ENCODE data around the gene TBC1D9B. TPM values are rescaled to one million over a fixed set of nuclear protein-coding genes. Genes with fewer than 3 reads are reported as not detected.
"Not testable (repeated sequence)": the region's sequence is repeated elsewhere in the genome, so short reads cannot be mapped to it uniquely, and the experiment has no call there.

Gene TBC1D9B
- total RNA-seq, 2 experiments from 2014 or later: 92.4 to 94.6 TPM

DNA sequence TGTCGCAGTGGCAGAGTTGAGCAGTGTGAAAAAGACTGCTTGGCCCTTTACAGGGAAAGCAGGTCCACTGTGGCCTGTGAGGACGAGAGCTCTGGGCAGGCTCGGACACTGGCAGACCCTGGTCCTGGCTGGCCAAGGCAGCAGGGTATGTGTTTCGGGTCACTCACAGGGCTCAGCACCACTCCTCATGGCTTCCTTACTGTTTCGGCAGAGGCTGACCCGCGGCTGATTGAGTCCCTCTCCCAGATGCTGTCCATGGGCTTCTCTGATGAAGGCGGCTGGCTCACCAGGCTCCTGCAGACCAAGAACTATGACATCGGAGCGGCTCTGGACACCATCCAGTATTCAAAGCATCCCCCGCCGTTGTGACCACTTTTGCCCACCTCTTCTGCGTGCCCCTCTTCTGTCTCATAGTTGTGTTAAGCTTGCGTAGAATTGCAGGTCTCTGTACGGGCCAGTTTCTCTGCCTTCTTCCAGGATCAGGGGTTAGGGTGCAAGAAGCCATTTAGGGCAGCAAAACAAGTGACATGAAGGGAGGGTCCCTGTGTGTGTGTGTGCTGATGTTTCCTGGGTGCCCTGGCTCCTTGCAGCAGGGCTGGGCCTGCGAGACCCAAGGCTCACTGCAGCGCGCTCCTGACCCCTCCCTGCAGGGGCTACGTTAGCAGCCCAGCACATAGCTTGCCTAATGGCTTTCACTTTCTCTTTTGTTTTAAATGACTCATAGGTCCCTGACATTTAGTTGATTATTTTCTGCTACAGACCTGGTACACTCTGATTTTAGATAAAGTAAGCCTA, 71.3 kb downstream of the TBC1D9B start:
- DNase-seq (peak; percentile 77), ATAC-seq (peak; percentile 98)
- intact Hi-C loops (cut with micrococcal nuclease): no loop called here
- Mint-ChIP-seq H3K4me3 (no peak overlapping the region), H3K27ac (peak overlapping the region; percentile 90), H3K36me3 (ENCODE audit: low read depth) (peaks cover 46% of the 10 kb centered on the region), H3K9me3 (no peaks in the 10 kb centered on the region), H3K4me1 (ENCODE audit: low read depth) (peaks cover 21% of the 10 kb centered on the region), H3K27me3 (no peaks in the 10 kb centered on the region)
- CTCF ChIA-PET: interaction anchor here (0.8 to 2.9 kb wide), 6 partner anchors 9 to 74 kb away, joined by 3 to 11 read pairs (median 4); no protein-coding TSS in a partner anchor
- TF ChIP-seq, protein P1, sequence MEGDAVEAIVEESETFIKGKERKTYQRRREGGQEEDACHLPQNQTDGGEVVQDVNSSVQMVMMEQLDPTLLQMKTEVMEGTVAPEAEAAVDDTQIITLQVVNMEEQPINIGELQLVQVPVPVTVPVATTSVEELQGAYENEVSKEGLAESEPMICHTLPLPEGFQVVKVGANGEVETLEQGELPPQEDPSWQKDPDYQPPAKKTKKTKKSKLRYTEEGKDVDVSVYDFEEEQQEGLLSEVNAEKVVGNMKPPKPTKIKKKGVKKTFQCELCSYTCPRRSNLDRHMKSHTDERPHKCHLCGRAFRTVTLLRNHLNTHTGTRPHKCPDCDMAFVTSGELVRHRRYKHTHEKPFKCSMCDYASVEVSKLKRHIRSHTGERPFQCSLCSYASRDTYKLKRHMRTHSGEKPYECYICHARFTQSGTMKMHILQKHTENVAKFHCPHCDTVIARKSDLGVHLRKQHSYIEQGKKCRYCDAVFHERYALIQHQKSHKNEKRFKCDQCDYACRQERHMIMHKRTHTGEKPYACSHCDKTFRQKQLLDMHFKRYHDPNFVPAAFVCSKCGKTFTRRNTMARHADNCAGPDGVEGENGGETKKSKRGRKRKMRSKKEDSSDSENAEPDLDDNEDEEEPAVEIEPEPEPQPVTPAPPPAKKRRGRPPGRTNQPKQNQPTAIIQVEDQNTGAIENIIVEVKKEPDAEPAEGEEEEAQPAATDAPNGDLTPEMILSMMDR (IDR thresholded peaks at IDR 0.05): no peak
- POLR2A ChIA-PET: interaction anchor here (0.7 to 1.8 kb wide), 4 partner anchors 9 to 21 kb away, joined by 3 to 9 read pairs (median 5); partner anchors contain the start of gene MRNIP

DNA sequence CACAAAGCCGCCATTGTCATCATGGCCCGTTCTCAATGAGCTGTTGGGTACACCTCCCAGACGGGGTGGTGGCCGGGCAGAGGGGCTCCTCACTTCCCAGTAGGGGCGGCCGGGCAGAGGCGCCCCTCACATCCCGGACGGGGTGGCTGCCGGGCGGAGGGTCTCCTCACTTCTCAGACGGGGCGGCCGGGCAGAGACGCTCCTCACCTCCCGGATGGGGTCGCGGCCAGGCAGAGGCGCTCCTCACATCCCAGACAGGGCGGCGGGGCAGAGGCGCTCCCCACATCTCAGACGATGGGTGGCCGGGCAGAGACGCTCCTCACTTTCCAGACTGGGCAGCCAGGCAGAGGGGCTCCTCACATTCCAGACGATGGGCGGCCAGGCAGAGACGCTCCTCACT, 72.8 kb downstream of the TBC1D9B start:
- DNase-seq; H3K27me3 Mint-ChIP-seq; intact Hi-C loops (cut with micrococcal nuclease); CTCF ChIA-PET; H3K9me3 Mint-ChIP-seq; H3K27ac Mint-ChIP-seq; ATAC-seq; H3K4me3 Mint-ChIP-seq: not testable (repeated sequence)
- Mint-ChIP-seq H3K4me1 (ENCODE audit: low read depth) (peaks cover 21% of the 10 kb centered on the region), H3K36me3 (ENCODE audit: low read depth) (peaks cover 51% of the 10 kb centered on the region)
- POLR2A ChIA-PET: interaction anchor here (0.7 kb wide), 1 partner anchor 191 kb away, joined by 5 read pairs; no protein-coding TSS in a partner anchor

DNA sequence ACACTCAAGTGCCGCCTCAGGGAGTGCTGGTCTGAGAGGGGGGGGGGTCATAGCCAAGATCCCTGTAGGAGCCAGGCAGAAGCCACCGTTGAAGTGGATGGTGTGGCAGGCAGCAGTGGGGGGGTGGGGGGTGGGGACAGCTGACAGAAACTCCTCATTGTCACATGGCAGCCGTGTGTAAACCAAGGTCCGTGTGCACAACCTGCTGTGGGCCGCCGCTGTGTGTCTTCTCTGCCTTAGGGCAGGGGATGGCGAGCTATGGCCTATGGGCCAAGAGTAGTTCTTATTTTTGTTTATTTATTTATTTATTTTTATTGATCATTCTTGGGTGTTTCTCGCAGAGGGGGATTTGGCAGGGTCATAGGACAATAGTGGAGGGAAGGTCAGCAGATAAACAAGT, 73.6 kb downstream of the TBC1D9B start:
- DNase-seq (no peak), ATAC-seq (no peak)
- intact Hi-C loops (cut with micrococcal nuclease): no loop called here
- TF ChIP-seq, protein P1 (IDR thresholded peaks at IDR 0.05): no peak
- H3K9me3 Mint-ChIP-seq: no peaks in the 10 kb centered on the region
- CTCF ChIA-PET: no interaction called here
- POLR2A ChIA-PET: interaction anchor here (1.7 kb wide), 1 partner anchor 14 kb away, joined by 6 read pairs; the partner anchor contains the start of gene SQSTM1
- H3K4me3 Mint-ChIP-seq: no peak overlapping the region
- peaks cover 53% of the 10 kb centered on the region for H3K36me3 Mint-ChIP-seq (ENCODE audit: low read depth)
- no peak overlapping the region for H3K27ac Mint-ChIP-seq
- H3K27me3 Mint-ChIP-seq: no peaks in the 10 kb centered on the region
- H3K4me1 Mint-ChIP-seq (ENCODE audit: low read depth): peaks cover 21% of the 10 kb centered on the region

DNA sequence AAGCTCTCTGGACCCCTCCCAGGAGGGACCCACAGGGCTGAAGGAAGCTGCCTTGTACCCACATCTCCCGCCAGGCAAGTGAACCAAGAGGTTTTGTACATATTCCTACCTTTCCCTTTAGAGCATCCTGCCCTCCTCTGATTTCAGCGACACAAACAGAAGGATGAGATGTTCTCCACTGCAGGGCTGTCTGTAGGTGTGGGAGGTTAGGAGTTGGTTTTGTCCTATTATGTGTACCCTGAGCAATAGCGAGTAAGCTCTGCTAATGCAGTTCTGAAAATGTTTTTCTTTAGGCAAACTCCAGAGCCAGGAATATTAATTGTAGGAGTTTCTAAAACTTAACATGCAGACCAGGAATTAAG, 74.0 kb downstream of the TBC1D9B start:
- H3K4me1 Mint-ChIP-seq (ENCODE audit: low read depth): peaks cover 22% of the 10 kb centered on the region
- H3K27me3 Mint-ChIP-seq: no peaks in the 10 kb centered on the region
- intact Hi-C loops (cut with micrococcal nuclease): no loop called here
- H3K9me3 Mint-ChIP-seq: no peaks in the 10 kb centered on the region
- ChIA-PET POLR2A (interaction anchor here (1.4 to 1.7 kb wide), 2 partner anchors 10 to 13 kb away, joined by 3 to 6 read pairs; partner anchors contain the start of gene SQSTM1), CTCF (no interaction called here)
- ATAC-seq (no peak), DNase-seq (no peak)
- no peak overlapping the region for H3K4me3 Mint-ChIP-seq
- H3K27ac Mint-ChIP-seq: peak overlapping the region; percentile 30
- TF ChIP-seq, protein P1 (IDR thresholded peaks at IDR 0.05): no peak
- H3K36me3 Mint-ChIP-seq (ENCODE audit: low read depth): peaks cover 55% of the 10 kb centered on the region

DNA sequence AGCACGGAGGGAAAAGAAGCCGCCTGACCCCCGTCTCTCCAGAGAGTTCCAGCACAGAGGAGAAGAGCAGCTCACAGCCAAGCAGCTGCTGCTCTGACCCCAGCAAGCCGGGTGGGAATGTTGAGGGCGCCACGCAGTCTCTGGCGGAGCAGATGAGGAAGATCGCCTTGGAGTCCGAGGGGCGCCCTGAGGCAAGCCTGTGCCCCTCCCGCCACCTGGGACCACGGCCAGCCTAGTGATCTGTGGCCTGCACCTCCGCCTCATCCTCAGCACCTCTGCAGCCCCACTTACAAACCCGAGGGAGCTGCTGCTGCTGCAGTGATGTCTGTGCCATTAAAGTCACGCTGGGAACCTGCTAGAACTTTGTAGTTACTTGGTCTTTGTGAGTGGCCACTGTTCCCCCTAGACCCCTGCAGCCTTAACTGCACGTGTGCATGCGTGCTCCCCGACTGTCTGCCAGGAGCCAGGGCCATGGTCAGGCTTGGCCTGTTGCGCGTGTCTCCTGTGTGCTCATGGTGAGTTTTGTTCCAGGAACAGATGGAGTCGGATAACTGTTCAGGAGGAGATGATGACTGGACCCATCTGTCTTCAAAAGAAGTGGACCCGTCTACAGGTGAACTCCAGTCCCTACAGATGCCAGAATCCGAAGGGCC, 74.5 kb downstream of the TBC1D9B start:
- H3K27ac Mint-ChIP-seq: peak overlapping the region; percentile 30
- POLR2A ChIA-PET: interaction anchor here (1.3 to 1.7 kb wide), 4 partner anchors 10 to 28 kb away, joined by 3 to 6 read pairs (median 5); partner anchors contain the start of gene SQSTM1
- ATAC-seq: no peak

More for the DNA sequence above, 74.5 kb downstream of the TBC1D9B start:
- no peak overlapping the region for H3K4me3 Mint-ChIP-seq
- H3K4me1 Mint-ChIP-seq (ENCODE audit: low read depth): peaks cover 24% of the 10 kb centered on the region
- TF ChIP-seq, protein P1 (IDR thresholded peaks at IDR 0.05): no peak
- H3K9me3 Mint-ChIP-seq: no peaks in the 10 kb centered on the region
- H3K36me3 Mint-ChIP-seq (ENCODE audit: low read depth): peaks cover 57% of the 10 kb centered on the region
- H3K27me3 Mint-ChIP-seq: no peaks in the 10 kb centered on the region
- intact Hi-C loops (cut with micrococcal nuclease): no loop called here
- CTCF ChIA-PET: interaction anchor here (1.1 to 1.8 kb wide), 3 partner anchors 31 to 70 kb away, joined by 3 to 6 read pairs (median 5); no protein-coding TSS in a partner anchor
- no peak for DNase-seq
